ENCODE measurements around the gene BEST1.

- no peak for TF ChIP-seq CTCF (IDR thresholded peaks at IDR 0.05)
- no peak for TF ChIP-seq POLR2AphosphoS5 (IDR thresholded peaks at IDR 0.05)
- no peak for TF ChIP-seq EP300 (IDR thresholded peaks at IDR 0.05)
These were observed 60.9 kb downstream of the BEST1 start for GRCh38 chr11:62010935-62011528.

Measured in gastroesophageal sphincter (tissue), 3 donors.